NCI-H1105 (cell line): Measurements from ENCODE around the gene MAPKAPK2.

Source experiments
- DNase-seq: peaks from one replicate; lab custom pipeline; 2025; lab: John Stamatoyannopoulos, UW

MAPKAPK2 gene

DNA sequence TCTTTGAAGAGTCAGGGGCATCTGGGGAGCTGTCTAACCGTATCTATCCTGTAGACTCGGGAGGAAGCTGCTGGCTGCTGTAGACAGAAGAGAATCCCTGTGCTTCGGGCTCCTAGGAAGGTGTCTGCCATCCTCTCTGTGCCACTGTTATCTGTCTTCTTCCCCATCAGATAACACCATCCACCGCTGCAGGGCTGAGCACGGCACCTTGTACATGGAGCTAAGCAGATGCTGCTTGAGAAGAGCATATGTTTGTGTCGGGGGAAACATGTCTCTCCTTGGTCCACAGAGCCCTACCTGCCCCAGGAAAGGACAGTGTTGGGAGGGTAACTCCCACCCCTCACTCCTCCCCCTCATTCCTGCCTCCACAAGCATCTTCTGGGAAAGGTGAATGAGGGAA is 1.4 kb upstream of the MAPKAPK2 start:
- DNase-seq = no peak

- DNase-seq = no peak
These were observed 702 bp upstream of the MAPKAPK2 start for GRCh38 chr1:206684003-206684402.

- DNase-seq = peak; percentile 22
These were observed 646 bp downstream of the MAPKAPK2 start for GRCh38 chr1:206685334-206685768.

DNA sequence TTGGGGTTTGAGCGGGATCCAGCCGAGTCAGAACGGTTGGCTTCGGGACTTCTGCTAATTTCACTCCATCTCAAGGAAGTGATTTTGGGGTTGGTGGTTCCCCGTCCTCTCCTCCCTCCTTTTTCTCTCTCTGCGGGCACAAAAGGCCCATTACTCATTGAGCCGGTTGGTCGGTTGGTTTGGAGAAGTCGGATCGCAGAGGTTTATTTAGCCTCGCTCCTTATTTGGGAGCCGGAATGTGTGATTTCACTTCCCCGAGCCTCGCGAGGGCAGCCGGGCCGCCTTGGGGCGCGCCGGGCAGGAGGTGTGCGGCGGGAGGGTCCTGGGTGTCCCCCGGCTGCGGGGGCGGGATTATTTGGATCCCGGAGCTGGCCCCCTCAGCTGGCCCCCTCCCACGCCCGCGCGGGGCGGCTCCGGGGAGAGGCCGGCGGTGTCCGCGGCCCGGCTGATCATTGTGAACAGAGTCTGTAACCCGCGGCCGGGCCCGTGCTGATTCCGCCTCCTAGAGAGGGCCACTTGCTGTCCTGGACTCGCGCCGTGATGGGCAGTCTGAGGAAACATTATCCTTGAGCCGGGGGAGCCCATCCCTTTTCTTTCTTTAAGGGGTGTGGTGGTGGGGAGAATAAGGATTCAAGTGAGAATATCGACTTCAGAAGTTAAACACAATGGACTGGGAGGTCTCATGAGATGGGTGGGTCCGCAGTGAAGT is 1.2 kb downstream of the MAPKAPK2 start:
- peak; percentile 22 for DNase-seq

DNA sequence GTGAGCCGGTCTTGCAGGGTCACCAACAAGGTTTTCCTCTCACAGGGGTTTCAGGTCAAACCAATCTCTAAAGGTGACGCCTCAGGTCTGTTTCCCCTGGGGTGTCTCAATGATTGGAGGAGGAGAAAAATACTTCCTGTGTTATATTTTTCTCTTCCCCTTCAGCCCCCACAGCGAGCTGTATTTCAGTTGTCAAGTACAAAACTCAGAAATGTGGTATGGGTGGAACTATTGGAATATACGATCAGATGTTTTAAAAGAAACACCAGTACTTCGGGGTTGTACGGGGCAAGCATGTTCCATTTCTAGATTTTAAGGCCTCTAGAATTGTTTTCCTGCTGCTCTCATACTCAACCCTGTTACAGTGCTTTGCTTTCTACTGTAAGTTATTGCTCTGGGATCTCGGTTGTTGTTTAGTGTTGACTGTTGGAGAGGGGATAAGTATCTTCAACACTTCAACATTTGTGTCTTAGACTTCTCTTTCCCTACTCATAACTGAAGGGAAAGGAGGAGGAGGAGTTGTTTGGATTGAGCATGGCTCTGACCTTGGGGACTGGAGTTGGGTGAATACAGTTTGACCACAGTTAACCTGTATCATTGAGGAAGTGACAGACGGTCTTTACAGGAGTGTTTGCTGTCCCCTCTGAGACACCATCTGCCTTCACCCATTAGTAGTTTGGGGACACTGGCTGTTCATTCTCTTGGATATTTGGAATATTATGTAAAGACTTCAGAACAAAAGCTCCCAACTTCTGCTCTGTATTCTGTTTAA is 2.0 kb downstream of the MAPKAPK2 start:
- DNase-seq = no peak

DNA sequence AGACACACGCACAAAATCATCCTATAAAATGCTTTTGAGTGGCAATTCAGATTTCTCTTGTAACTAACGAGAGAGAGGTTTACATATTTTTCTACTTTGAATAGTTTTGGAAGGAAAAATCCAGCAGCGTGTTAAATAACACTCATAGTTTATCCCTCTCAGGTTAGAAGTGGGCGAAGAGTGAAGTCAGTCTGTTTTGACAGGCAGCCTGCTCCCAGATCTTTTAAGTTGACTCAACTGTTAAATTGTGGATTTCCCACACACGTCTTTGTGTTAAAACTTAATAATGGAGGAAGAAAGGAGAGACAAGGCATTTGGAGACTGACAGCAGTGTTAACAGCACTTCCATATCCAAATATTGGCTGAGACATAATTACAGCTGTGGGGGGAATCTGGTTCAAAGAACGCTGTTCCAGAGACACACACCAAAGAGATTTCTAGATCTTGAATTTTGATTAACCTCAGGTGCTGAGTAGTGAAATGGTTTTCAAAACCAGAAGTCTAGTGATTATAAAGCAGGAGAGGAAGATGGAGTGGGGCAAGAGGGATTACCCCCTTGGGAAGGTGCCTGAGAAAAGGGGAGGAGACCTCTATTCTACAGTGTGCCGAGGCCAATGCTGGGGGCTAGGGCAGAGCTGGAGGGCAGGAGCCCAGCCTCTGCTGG is 2.7 kb downstream of the MAPKAPK2 start:
- DNase-seq = no peak

DNA sequence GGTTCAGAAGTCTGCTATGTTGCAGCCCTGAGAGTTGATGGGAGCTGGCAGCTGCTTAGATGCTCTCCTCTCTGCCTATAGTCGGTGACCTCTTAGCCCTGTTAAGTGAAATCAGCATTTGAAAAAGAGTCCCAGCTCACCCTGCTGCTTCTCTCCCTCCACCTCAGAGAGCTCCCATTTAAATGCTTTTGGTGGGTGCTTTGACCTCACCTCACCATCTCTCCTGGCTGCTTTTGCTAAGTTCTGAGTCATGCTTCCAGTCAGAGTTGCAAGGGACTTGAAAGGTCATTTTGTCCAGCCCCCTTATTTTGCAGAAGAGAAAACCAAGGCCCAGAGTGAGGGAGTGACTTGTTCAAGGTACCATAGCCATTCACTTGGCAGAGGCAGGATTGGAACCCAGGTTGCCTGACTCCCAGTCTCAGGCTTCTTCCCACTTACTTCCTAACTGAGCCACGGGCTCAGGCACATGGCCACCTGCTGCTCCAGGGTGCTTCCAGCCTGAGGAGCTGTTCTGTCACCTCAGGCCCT is 3.3 kb downstream of the MAPKAPK2 start:
- DNase-seq = no peak

DNA sequence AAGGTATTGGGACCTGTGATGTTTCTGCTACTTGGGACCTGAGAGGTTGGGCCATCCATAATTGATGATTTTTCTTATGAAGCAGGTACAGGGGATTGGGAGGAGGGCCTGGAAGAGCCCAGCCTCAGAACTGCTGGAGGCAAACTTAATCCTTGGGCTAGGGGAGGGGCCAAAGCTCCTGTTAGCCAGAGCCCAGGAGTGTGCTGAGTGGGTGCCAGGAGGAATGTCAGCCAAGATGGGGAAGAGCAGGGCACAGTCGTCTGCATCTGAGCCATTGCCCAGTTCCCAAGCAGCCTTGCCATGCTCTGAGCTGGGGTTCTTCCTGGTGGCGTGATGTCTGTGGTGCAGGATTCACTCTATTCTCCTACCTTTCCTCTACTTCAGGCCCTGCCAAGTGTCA is 5.8 kb downstream of the MAPKAPK2 start:
- no peak for DNase-seq

DNA sequence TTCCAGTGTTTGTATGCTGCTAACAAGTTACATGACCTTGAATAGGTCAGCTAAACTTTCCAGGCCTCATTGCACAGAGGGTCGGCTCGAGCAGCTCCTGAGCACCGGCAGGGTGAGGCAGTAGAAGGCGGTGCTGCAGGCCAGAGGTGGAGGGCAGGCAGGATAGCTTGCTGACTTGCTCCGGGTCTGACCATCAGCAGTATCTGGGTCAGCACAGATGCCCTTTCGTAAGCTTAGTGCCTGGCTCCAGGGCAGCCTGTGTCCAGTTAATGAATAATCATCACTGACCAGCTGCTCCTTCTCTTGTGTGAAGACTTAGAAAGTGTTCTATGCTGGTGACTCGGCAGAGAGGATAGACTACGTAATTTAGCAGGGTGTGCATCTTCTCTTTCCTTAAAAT is 6.9 kb downstream of the MAPKAPK2 start:
- DNase-seq = no peak

DNA sequence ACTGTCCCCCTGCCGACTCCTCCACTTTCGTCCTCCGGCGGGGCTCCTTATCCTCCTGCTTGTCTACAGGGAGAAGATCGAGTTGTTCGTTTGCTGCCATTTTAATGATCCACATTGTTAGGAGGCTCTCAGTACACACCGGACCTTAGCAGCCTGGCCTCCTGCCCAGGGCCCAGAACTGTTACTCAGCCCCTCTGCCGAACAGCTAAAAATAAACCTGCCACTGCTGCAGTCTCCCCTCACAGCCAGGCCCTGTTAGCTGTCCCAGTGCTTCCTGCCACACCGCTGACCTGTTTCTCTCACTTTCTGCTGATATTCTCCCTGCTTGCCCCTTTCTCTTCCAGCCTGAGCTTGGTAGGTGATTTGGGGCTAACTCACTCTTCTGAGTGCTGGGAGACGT is 8.3 kb downstream of the MAPKAPK2 start:
- DNase-seq = no peak

DNA sequence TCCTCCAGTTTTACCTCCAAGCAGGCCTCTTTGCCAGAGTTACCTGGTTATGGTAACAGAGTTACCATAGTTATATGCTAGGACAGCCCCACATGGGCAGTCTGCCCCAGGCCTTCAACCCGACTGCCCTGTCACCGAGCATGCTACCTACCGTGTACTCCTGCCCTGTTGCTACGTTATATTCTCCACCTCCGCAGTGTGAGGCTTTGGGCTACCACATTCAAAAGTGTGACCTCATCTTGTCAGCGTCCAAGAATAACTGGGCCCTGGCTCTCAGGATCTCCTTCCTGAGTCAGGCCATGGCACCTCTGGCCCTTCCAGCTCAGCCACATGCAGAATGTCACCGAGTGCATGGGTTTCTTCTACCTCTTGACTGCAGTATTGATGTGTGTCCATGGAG is 8.9 kb downstream of the MAPKAPK2 start:
- no peak for DNase-seq

- DNase-seq = no peak
These were observed 9.7 kb downstream of the MAPKAPK2 start for GRCh38 chr1:206694171-206695124.

- no peak for DNase-seq
These were observed 11.0 kb downstream of the MAPKAPK2 start for GRCh38 chr1:206695733-206696132.

DNA sequence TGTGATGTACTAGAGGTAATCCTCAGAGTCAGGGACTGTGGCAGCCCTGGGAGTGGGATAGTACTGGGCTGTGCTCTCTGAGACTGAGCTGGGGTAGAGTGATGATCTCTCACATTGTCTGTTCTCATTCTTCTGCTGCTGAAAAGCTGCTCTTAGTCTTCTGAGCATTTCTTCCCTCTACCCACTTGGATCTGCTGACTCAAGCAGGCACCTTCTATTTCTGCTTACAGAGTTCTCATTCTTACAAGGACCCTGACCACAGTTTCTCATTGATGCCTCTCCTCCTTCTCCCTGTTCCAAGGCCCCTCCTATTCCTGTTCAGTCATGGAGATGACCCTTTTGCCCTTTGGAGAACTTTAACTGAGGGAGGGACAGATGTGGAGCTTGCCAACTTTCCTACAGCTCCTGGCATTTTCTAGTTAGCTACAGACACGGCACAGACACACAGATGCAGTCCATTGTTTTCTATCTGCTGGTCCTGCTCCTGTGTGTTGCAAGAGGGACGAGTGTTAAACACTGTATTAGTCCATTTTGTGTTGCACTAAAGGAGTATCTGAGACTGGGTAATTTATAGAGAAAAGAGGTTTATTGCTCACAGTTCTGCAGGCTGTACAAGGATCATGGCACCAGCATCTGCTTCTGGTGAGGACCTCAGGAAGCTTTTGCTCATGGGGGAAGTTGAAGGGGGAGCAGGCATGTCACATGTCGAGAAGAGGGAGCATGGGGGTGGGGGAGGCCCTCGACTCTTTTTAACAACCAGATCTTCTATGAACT is 12.3 kb downstream of the MAPKAPK2 start:
- DNase-seq = no peak

DNA sequence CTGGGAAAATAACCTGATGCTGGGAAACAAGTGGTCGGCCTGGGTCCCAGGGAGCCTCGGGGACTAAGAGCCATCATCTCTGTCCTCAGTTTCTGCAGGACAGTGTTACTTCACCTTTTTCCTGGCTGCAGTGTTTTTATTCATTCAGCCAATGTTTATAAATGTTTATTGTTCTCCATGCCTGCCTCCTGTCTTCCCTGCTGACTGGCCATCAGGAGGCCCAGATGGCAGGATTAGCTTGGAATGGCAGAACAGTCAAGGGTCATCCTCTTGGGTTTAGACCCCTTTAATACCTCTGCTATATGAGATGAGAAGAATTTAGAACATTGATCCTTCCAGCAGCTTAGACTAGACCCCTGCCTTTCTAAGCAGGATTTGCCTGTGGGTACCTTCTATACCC is 13.3 kb downstream of the MAPKAPK2 start:
- DNase-seq = no peak

- DNase-seq = no peak
These were observed 14.4 kb downstream of the MAPKAPK2 start for GRCh38 chr1:206699000-206699586.

DNA sequence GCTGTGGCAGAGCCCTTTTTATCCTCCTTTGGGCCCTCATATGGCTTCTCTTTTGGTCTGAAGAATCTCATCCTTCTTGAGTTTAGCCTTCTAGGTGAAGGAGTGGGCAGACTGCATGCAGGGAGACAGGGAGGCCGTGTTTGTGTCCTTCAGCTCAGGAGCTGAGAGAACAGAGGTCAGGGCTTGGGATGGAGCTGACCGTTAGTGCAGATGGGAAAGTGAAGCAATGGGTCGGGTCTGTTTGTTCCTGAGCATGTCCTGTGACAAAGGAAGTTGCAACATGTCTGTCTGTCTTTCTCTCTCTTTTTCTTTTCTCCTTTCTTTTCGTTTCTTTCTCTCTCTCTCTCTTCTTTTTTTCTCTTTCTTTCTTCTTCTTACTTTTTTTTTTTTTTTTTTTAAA is 14.9 kb downstream of the MAPKAPK2 start:
- no peak for DNase-seq

DNA sequence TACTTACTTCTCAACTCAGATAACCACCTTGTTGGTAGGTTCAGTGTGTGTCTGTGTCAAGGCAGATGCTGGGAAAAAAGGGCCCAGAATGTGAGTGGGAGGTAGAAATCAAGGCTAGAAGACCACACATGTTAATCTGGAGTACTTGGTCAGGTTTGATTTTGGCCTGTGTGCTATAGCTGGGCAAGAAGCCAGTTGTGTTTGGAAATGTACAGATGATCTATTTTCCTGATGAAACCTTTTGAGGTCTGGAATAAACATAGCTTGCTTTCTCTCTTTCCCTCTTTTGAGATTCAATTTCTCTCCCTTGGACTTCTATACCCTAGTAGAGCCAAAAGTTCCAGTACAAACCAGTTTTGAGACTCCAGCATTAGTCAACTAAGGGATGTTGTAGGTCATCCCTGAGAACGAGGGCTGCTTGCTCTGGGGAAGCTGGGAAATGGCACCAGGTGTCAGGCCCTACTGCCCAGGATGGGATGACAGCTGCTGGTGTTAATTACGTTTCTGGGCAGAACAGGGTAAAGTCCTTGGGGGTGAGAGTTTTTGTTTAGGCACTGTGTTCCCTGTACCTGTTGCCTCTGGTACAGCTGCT is 15.8 kb downstream of the MAPKAPK2 start:
- peak; percentile 55 for DNase-seq

GRCh38 chr1:206702260-206702659 is 17.6 kb downstream of the MAPKAPK2 start:
- DNase-seq = no peak

- DNase-seq = no peak
These were observed 18.1 kb downstream of the MAPKAPK2 start for GRCh38 chr1:206702803-206703202.
